Naive B cell (primary cell): ENCODE results near the gene ZNF70. TPM values are rescaled to one million over a fixed set of nuclear protein-coding genes. Genes with fewer than 3 reads are reported as not detected.

Experiments used
- ATAC-seq, 2 donors: fragments of 150-1000 bp; cut with Tn5 transposase; 2 replicates each; pipeline ENCODE4 v1.10.0; 2021; ENCODE audit warnings: low read depth in 2 of 2, mild to moderate bottlenecking in 2 of 2, moderate library complexity in 2 of 2
- DNase-seq: peaks from one replicate; pipeline ENCODE4 v3.0.0; 2022
- H3K27ac Mint-ChIP-seq, 6 donors: one replicate each; pipeline ENCODE4 v1.8.0; 2020 to 2022; ENCODE audit warnings: mild to moderate bottlenecking in 6 of 6, mixed read lengths in 6 of 6, moderate library complexity in 5 of 6, inconsistent platforms in 2 of 6
- H3K27me3 Mint-ChIP-seq, 3 donors: one replicate each; pipeline ENCODE4 v1.8.0; 2021 to 2022; ENCODE audit warnings: mixed read lengths in 3 of 3, mild to moderate bottlenecking in 1 of 3
- H3K36me3 Mint-ChIP-seq, 2 donors: one replicate each; pipeline ENCODE4 v1.8.0; 2020 to 2022; ENCODE audit warnings: mixed read lengths in 2 of 2, inconsistent platforms in 1 of 2, mild to moderate bottlenecking in 1 of 2
- H3K4me1 Mint-ChIP-seq, 3 donors: one replicate each; pipeline ENCODE4 v1.8.0; 2020 to 2022; ENCODE audit warnings: mixed read lengths in 3 of 3, inconsistent platforms in 1 of 3, mild to moderate bottlenecking in 1 of 3, moderate library complexity in 1 of 3
- H3K4me3 Mint-ChIP-seq, 8 donors: one replicate each; pipeline ENCODE4 v1.8.0; 2020 to 2022; ENCODE audit warnings: mild to moderate bottlenecking in 8 of 8, mixed read lengths in 8 of 8, moderate library complexity in 8 of 8, inconsistent platforms in 2 of 8
- H3K9me3 Mint-ChIP-seq, 7 donors: one replicate each; pipeline ENCODE4 v1.8.0; 2020 to 2022; ENCODE audit warnings: mixed read lengths in 7 of 7, mild to moderate bottlenecking in 5 of 7, inconsistent platforms in 2 of 7, moderate library complexity in 1 of 7
- polyA plus RNA-seq, 6 donors: library from polyadenylated mRNA; unstranded; fragments of 300-500 nt; fragmentation: Illumina TruSeq; gene quantifications; one replicate each; pipeline ENCODE4 v1.2.3, GENCODE V29; 2021; ENCODE audit warnings: low read depth in 6 of 6

ZNF70 gene
- polyA plus RNA-seq, 6 donors from 2014 or later = 0.22 to 1.0 (median 0.47) TPM; not detected in 1

- peak within 1 kb of the TSS; percentile 70 to 93 (median 84) for H3K27ac Mint-ChIP-seq
- H3K4me1 Mint-ChIP-seq = peaks cover 45 to 63% (median 58%) of the 10 kb centered on the region in 3 donors
- no peaks in the 10 kb centered on the region for H3K36me3 Mint-ChIP-seq
- H3K9me3 Mint-ChIP-seq = no peaks in the 10 kb centered on the region
- no peaks in the 10 kb centered on the region for H3K27me3 Mint-ChIP-seq
- peak within 1 kb of the TSS; percentile 78 to 89 (median 82) for H3K4me3 Mint-ChIP-seq
- DNase-seq (no peak), ATAC-seq (peak in 1 of 2 donors; percentile 5)
These were observed 12.1 kb upstream of the ZNF70 start, which contains the start of gene C22orf15 for GRCh38 chr22:23762842-23763578. Gene C22orf15 (plus strand): TSS chr22:23762990. CDS start chr22:23763307, 317 bp downstream.

- Mint-ChIP-seq H3K27me3 (no peaks in the 10 kb centered on the region), H3K9me3 (no peaks in the 10 kb centered on the region), H3K4me1 (peaks cover 52 to 73% (median 65%) of the 10 kb centered on the region in 3 donors), H3K27ac (peak overlapping the region in 2 of 6 donors; percentile 44 to 93), H3K36me3 (no peaks in the 10 kb centered on the region), H3K4me3 (peak overlapping the region in 2 of 8 donors; percentile 31 to 40)
- no peak for DNase-seq
- no peak for ATAC-seq
These were observed 9.1 kb upstream of the ZNF70 start for GRCh38 chr22:23760056-23760455.

- DNase-seq = no peak
- Mint-ChIP-seq H3K4me1 (peaks cover 52 to 73% (median 65%) of the 10 kb centered on the region in 3 donors), H3K9me3 (no peaks in the 10 kb centered on the region), H3K36me3 (no peaks in the 10 kb centered on the region), H3K27me3 (no peaks in the 10 kb centered on the region), H3K4me3 (no peak overlapping the region), H3K27ac (peak overlapping the region in 1 of 6 donors; percentile 44)
- no peak for ATAC-seq
These were observed 8.7 kb upstream of the ZNF70 start for GRCh38 chr22:23759566-23759965.

- H3K4me3 Mint-ChIP-seq = peak overlapping the region in 6 of 8 donors; percentile 32 to 78 (median 67)
- peaks cover 52 to 77% (median 69%) of the 10 kb centered on the region in 3 donors for H3K4me1 Mint-ChIP-seq
- peak overlapping the region; percentile 9 to 90 (median 68) for H3K27ac Mint-ChIP-seq
- no peaks in the 10 kb centered on the region for H3K27me3 Mint-ChIP-seq
- H3K9me3 Mint-ChIP-seq = no peaks in the 10 kb centered on the region
- H3K36me3 Mint-ChIP-seq = no peaks in the 10 kb centered on the region
- ATAC-seq = no peak
- no peak for DNase-seq
These were observed 6.0 kb upstream of the ZNF70 start for GRCh38 chr22:23756891-23757290.

- peak overlapping the region in 6 of 8 donors; percentile 16 to 95 (median 82) for H3K4me3 Mint-ChIP-seq
- H3K36me3 Mint-ChIP-seq = no peaks in the 10 kb centered on the region
- H3K4me1 Mint-ChIP-seq = peaks cover 47 to 70% (median 69%) of the 10 kb centered on the region in 3 donors
- no peak for ATAC-seq
- DNase-seq = no peak
- H3K27me3 Mint-ChIP-seq = no peaks in the 10 kb centered on the region
- H3K27ac Mint-ChIP-seq = peak overlapping the region in 3 of 6 donors; percentile 33 to 100 (median 36)
- H3K9me3 Mint-ChIP-seq = no peaks in the 10 kb centered on the region
These were observed 4.8 kb upstream of the ZNF70 start for GRCh38 chr22:23755711-23756110.

- Mint-ChIP-seq H3K27ac (peak overlapping the region; percentile 34 to 100 (median 100)), H3K27me3 (no peaks in the 10 kb centered on the region)
These were observed 4.2 kb upstream of the ZNF70 start for GRCh38 chr22:23754980-23755636.

GRCh38 chr22:23754220-23754919, 3.5 kb upstream of the ZNF70 start, which contains the start of gene VPREB3:
Gene VPREB3 (minus strand): TSS chr22:23754425. CDS start chr22:23754363, 62 bp downstream.
- ATAC-seq (no peak), DNase-seq (peak; percentile 55)
- peaks cover 53 to 74% (median 72%) of the 10 kb centered on the region in 3 donors for H3K4me1 Mint-ChIP-seq
- H3K27ac Mint-ChIP-seq = peak within 1 kb of the TSS; percentile 98 to 100 (median 100)
- no peaks in the 10 kb centered on the region for H3K27me3 Mint-ChIP-seq
- H3K9me3 Mint-ChIP-seq = no peaks in the 10 kb centered on the region
- peak within 1 kb of the TSS; percentile 91 to 99 (median 97) for H3K4me3 Mint-ChIP-seq
- no peaks in the 10 kb centered on the region for H3K36me3 Mint-ChIP-seq

More at GRCh38 chr22:23754980-23755636, 4.2 kb upstream of the ZNF70 start:
- no peaks in the 10 kb centered on the region for H3K36me3 Mint-ChIP-seq
- DNase-seq (no peak), ATAC-seq (no peak)
- H3K4me3 Mint-ChIP-seq = peak overlapping the region; percentile 46 to 98 (median 92)
- H3K9me3 Mint-ChIP-seq = no peaks in the 10 kb centered on the region
- peaks cover 47 to 70% (median 69%) of the 10 kb centered on the region in 3 donors for H3K4me1 Mint-ChIP-seq

- Mint-ChIP-seq H3K36me3 (no peaks in the 10 kb centered on the region), H3K9me3 (no peaks in the 10 kb centered on the region), H3K4me3 (peak overlapping the region; percentile 91 to 99 (median 97)), H3K27ac (peak overlapping the region; percentile 98 to 100 (median 100)), H3K4me1 (peaks cover 53 to 74% (median 72%) of the 10 kb centered on the region in 3 donors), H3K27me3 (no peaks in the 10 kb centered on the region)
- no peak for DNase-seq
- ATAC-seq = peak; percentile 5 to 6
These were observed 2.5 kb upstream of the ZNF70 start for GRCh38 chr22:23753385-23753784.

GRCh38 chr22:23752750-23753149, 1.8 kb upstream of the ZNF70 start:
- H3K4me1 Mint-ChIP-seq = peaks cover 53 to 73% (median 72%) of the 10 kb centered on the region in 3 donors
- ATAC-seq (peak; percentile 47 to 48), DNase-seq (no peak)
- H3K4me3 Mint-ChIP-seq = peak overlapping the region; percentile 91 to 99 (median 97)
- H3K27me3 Mint-ChIP-seq = no peaks in the 10 kb centered on the region
- H3K36me3 Mint-ChIP-seq = no peaks in the 10 kb centered on the region
- peak overlapping the region; percentile 99 to 100 (median 100) for H3K27ac Mint-ChIP-seq
- H3K9me3 Mint-ChIP-seq = no peaks in the 10 kb centered on the region

GRCh38 chr22:23752090-23752691, 1.3 kb upstream of the ZNF70 start:
- no peaks in the 10 kb centered on the region for H3K27me3 Mint-ChIP-seq
- no peaks in the 10 kb centered on the region for H3K36me3 Mint-ChIP-seq
- H3K27ac Mint-ChIP-seq = peak overlapping the region; percentile 99 to 100 (median 100)
- H3K4me1 Mint-ChIP-seq = peaks cover 49 to 67% (median 66%) of the 10 kb centered on the region in 3 donors
- no peaks in the 10 kb centered on the region for H3K9me3 Mint-ChIP-seq
- H3K4me3 Mint-ChIP-seq = peak overlapping the region; percentile 91 to 99 (median 97)
- peak; percentile 73 to 74 for ATAC-seq
- DNase-seq = peak; percentile 97

GRCh38 chr22:23751441-23751996, 607 bp upstream of the ZNF70 start:
- no peaks in the 10 kb centered on the region for H3K36me3 Mint-ChIP-seq
- DNase-seq (no peak), ATAC-seq (no peak)
- H3K9me3 Mint-ChIP-seq = no peaks in the 10 kb centered on the region
- peaks cover 47 to 67% (median 62%) of the 10 kb centered on the region in 3 donors for H3K4me1 Mint-ChIP-seq
- H3K27ac Mint-ChIP-seq = peak overlapping the region; percentile 99 to 100 (median 100)
- peak overlapping the region; percentile 91 to 99 (median 97) for H3K4me3 Mint-ChIP-seq
- no peaks in the 10 kb centered on the region for H3K27me3 Mint-ChIP-seq

- Mint-ChIP-seq H3K27me3 (no peaks in the 10 kb centered on the region), H3K36me3 (no peaks in the 10 kb centered on the region), H3K4me1 (peaks cover 45 to 65% (median 57%) of the 10 kb centered on the region in 3 donors), H3K4me3 (peak overlapping the region; percentile 79 to 93 (median 88)), H3K9me3 (no peaks in the 10 kb centered on the region), H3K27ac (peak overlapping the region; percentile 70 to 100 (median 85))
- ATAC-seq (no peak), DNase-seq (no peak)
These were observed 572 bp downstream of the ZNF70 start for GRCh38 chr22:23750367-23750713.
